ENCODE measurements around the gene UBE2QL1.

Gene UBE2QL1

GRCh38 chr5:6490246-6490645 is 41.6 kb downstream of the UBE2QL1 start:
- H3K36me3 ChIP-seq (ENCODE audit: control insufficient read depth in 2 of 2, insufficient read depth in 2 of 2, low read length in 2 of 2), result peaks cover 8 to 9% of the 10 kb centered on the region in 2 donors
- no peak overlapping the region for H3K4me3 ChIP-seq (ENCODE audit: low read length in 2 of 2)
- H3K9me3 ChIP-seq (ENCODE audit: control insufficient read depth in 2 of 2, low read length in 2 of 2), result no peaks in the 10 kb centered on the region
- no peaks in the 10 kb centered on the region for H3K4me1 ChIP-seq (ENCODE audit: control insufficient read depth, insufficient read depth, low read length)
- no peak overlapping the region for H3K9ac ChIP-seq (ENCODE audit: low read length in 2 of 2)
- H3K27me3 ChIP-seq (ENCODE audit: control insufficient read depth in 1 of 2, insufficient read depth in 2 of 2, low read length in 2 of 2), result no peaks in the 10 kb centered on the region
- H3K27ac ChIP-seq (ENCODE audit: low read length), result no peak overlapping the region

DNA sequence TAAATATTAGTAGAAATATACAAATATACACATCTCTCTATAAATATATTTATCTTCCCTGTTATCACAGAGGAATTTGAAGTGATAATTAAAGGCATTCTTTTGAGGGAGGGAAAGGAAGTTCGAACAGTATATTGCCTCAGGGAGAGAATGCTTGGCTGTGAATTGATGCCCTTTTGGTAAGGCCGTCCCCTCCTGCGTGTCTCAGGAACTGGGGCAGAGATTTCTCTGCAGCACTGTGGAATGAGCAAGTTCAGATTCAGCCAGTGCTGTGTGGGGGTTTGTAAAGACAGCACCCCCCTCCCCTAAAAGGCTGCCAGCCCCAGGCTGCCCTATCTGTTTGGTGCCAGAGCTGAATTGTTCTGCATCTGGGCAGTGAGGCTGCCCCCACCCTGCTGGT is 42.0 kb downstream of the UBE2QL1 start:
- Histone ChIP-seq H3K9ac (ENCODE audit: low read length in 2 of 2) (no peak overlapping the region), H3K36me3 (ENCODE audit: control insufficient read depth in 2 of 2, insufficient read depth in 2 of 2, low read length in 2 of 2) (peaks cover 8 to 9% of the 10 kb centered on the region in 2 donors), H3K4me3 (ENCODE audit: low read length in 2 of 2) (no peak overlapping the region), H3K27me3 (ENCODE audit: control insufficient read depth in 1 of 2, insufficient read depth in 2 of 2, low read length in 2 of 2) (no peaks in the 10 kb centered on the region), H3K9me3 (ENCODE audit: control insufficient read depth in 2 of 2, low read length in 2 of 2) (no peaks in the 10 kb centered on the region), H3K4me1 (ENCODE audit: control insufficient read depth, insufficient read depth, low read length) (no peaks in the 10 kb centered on the region), H3K27ac (ENCODE audit: low read length) (no peak overlapping the region)

- Histone ChIP-seq H3K36me3 (ENCODE audit: control insufficient read depth in 2 of 2, insufficient read depth in 2 of 2, low read length in 2 of 2) (peaks cover 8 to 9% of the 10 kb centered on the region in 2 donors), H3K4me3 (ENCODE audit: low read length in 2 of 2) (no peak overlapping the region), H3K27me3 (ENCODE audit: control insufficient read depth in 1 of 2, insufficient read depth in 2 of 2, low read length in 2 of 2) (no peaks in the 10 kb centered on the region), H3K9ac (ENCODE audit: low read length in 2 of 2) (no peak overlapping the region), H3K4me1 (ENCODE audit: control insufficient read depth, insufficient read depth, low read length) (no peaks in the 10 kb centered on the region), H3K9me3 (ENCODE audit: control insufficient read depth in 2 of 2, low read length in 2 of 2) (no peaks in the 10 kb centered on the region), H3K27ac (ENCODE audit: low read length) (no peak overlapping the region)
Observed at GRCh38 chr5:6491196-6491918, 42.7 kb downstream of the UBE2QL1 start.

DNA sequence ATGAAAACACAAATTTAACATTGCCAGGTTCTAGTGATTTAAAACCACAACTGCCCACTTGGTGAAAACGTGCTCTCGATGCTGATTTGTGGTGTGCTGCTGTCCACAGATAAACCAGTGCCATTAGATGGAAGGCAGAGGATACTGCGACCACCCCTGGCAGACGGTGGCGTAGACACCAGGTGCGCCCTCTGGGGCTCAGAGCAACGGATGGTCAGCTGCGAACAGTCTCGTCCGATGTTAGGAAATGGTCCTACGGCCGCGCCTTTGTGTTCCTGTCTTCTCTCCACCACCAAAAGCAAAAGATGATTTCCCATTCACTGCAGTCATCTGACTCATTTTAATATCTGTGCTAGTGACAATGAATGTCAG is 43.2 kb downstream of the UBE2QL1 start:
- Histone ChIP-seq H3K9me3 (ENCODE audit: control insufficient read depth in 2 of 2, low read length in 2 of 2) (no peaks in the 10 kb centered on the region), H3K9ac (ENCODE audit: low read length in 2 of 2) (no peak overlapping the region), H3K27me3 (ENCODE audit: control insufficient read depth in 1 of 2, insufficient read depth in 2 of 2, low read length in 2 of 2) (no peaks in the 10 kb centered on the region), H3K4me1 (ENCODE audit: control insufficient read depth, insufficient read depth, low read length) (no peaks in the 10 kb centered on the region), H3K4me3 (ENCODE audit: low read length in 2 of 2) (no peak overlapping the region), H3K27ac (ENCODE audit: low read length) (no peak overlapping the region), H3K36me3 (ENCODE audit: control insufficient read depth in 2 of 2, insufficient read depth in 2 of 2, low read length in 2 of 2) (peaks cover 8 to 9% of the 10 kb centered on the region in 2 donors)

DNA sequence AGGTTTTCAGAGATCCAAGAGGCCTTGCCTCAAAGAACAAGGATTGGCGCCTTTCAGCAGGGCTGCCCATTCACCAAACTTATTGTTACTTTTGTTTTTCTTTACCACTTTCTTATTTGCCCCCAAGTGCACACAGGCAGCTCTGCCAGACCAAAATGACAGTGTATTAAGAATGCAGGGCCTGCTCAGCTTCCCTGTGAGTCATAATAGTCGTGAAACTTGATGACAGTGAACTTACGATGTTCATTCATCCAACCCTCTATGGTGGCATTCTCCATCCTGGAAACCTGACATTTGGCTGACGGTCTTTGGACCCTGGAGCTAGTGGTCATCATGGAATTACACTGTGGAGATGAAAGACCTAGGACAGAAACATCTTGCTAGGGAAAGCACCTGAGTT is 44.3 kb downstream of the UBE2QL1 start:
- Histone ChIP-seq H3K9ac (ENCODE audit: low read length in 2 of 2) (no peak overlapping the region), H3K27me3 (ENCODE audit: control insufficient read depth in 1 of 2, insufficient read depth in 2 of 2, low read length in 2 of 2) (no peaks in the 10 kb centered on the region), H3K4me3 (ENCODE audit: low read length in 2 of 2) (no peak overlapping the region)

GRCh38 chr5:6493681-6494454 is 45.2 kb downstream of the UBE2QL1 start:
- H3K27me3 ChIP-seq (ENCODE audit: control insufficient read depth in 1 of 2, insufficient read depth in 2 of 2, low read length in 2 of 2), result no peaks in the 10 kb centered on the region
- peaks cover 8 to 9% of the 10 kb centered on the region in 2 donors for H3K36me3 ChIP-seq (ENCODE audit: control insufficient read depth in 2 of 2, insufficient read depth in 2 of 2, low read length in 2 of 2)
- H3K4me3 ChIP-seq (ENCODE audit: low read length in 2 of 2), result no peak overlapping the region
- no peaks in the 10 kb centered on the region for H3K4me1 ChIP-seq (ENCODE audit: control insufficient read depth, insufficient read depth, low read length)
- no peaks in the 10 kb centered on the region for H3K9me3 ChIP-seq (ENCODE audit: control insufficient read depth in 2 of 2, low read length in 2 of 2)
- no peak overlapping the region for H3K27ac ChIP-seq (ENCODE audit: low read length)
- H3K9ac ChIP-seq (ENCODE audit: low read length in 2 of 2), result no peak overlapping the region

More for the DNA sequence above, 44.3 kb downstream of the UBE2QL1 start:
- peaks cover 8 to 9% of the 10 kb centered on the region in 2 donors for H3K36me3 ChIP-seq (ENCODE audit: control insufficient read depth in 2 of 2, insufficient read depth in 2 of 2, low read length in 2 of 2)
- no peak overlapping the region for H3K27ac ChIP-seq (ENCODE audit: low read length)
- H3K4me1 ChIP-seq (ENCODE audit: control insufficient read depth, insufficient read depth, low read length), result no peaks in the 10 kb centered on the region
- no peaks in the 10 kb centered on the region for H3K9me3 ChIP-seq (ENCODE audit: control insufficient read depth in 2 of 2, low read length in 2 of 2)

GRCh38 chr5:6494939-6495338 is 46.3 kb downstream of the UBE2QL1 start:
- Histone ChIP-seq H3K27me3 (ENCODE audit: control insufficient read depth in 1 of 2, insufficient read depth in 2 of 2, low read length in 2 of 2) (no peaks in the 10 kb centered on the region), H3K4me1 (ENCODE audit: control insufficient read depth, insufficient read depth, low read length) (no peaks in the 10 kb centered on the region), H3K9me3 (ENCODE audit: control insufficient read depth in 2 of 2, low read length in 2 of 2) (no peaks in the 10 kb centered on the region), H3K36me3 (ENCODE audit: control insufficient read depth in 2 of 2, insufficient read depth in 2 of 2, low read length in 2 of 2) (peaks cover 8 to 9% of the 10 kb centered on the region in 2 donors), H3K4me3 (ENCODE audit: low read length in 2 of 2) (no peak overlapping the region), H3K9ac (ENCODE audit: low read length in 2 of 2) (no peak overlapping the region), H3K27ac (ENCODE audit: low read length) (no peak overlapping the region)

DNA sequence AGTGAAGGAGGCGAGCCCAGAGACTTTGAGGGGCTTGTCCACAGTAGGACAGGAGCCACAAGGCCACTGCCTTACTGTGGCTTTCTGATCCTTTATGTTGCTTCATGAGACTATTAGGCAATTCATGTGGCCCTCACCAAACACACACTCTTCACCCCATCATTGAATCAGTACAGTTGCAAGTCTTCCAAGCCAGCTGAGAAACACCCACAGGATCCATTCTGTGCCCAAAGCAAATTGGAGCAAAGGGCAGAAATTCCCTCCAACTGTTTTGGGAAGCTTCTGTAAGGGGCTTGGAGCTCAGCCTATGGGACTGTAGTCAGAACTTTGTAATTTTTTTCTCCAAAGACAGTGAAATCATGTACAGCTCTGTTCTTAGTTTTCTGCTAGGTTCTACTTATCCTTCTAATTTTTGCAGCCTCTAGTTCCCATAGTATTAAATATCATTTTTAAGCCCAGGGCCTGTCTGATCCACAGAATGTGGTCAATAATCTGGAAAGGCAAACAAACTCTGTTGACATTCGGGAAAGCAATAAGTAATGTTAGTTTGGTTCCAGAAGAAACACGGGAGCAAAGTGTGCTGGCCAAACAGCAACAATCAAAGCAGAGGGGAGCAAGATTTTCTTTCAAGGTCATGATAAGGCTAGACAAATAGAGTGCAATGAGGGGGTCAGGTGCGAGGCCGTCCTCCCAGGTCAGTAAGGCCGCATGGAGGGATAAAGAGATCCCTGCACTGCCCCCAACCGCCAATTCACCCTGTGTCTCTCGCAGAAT is 47.0 kb downstream of the UBE2QL1 start:
- H3K27ac ChIP-seq (ENCODE audit: low read length), result no peak overlapping the region
- no peaks in the 10 kb centered on the region for H3K9me3 ChIP-seq (ENCODE audit: control insufficient read depth in 2 of 2, low read length in 2 of 2)
- H3K4me3 ChIP-seq (ENCODE audit: low read length in 2 of 2), result no peak overlapping the region
- no peaks in the 10 kb centered on the region for H3K4me1 ChIP-seq (ENCODE audit: control insufficient read depth, insufficient read depth, low read length)
- no peak overlapping the region for H3K9ac ChIP-seq (ENCODE audit: low read length in 2 of 2)
- H3K36me3 ChIP-seq (ENCODE audit: control insufficient read depth in 2 of 2, insufficient read depth in 2 of 2, low read length in 2 of 2), result peaks cover 8 to 9% of the 10 kb centered on the region in 2 donors
- no peaks in the 10 kb centered on the region for H3K27me3 ChIP-seq (ENCODE audit: control insufficient read depth in 1 of 2, insufficient read depth in 2 of 2, low read length in 2 of 2)

DNA sequence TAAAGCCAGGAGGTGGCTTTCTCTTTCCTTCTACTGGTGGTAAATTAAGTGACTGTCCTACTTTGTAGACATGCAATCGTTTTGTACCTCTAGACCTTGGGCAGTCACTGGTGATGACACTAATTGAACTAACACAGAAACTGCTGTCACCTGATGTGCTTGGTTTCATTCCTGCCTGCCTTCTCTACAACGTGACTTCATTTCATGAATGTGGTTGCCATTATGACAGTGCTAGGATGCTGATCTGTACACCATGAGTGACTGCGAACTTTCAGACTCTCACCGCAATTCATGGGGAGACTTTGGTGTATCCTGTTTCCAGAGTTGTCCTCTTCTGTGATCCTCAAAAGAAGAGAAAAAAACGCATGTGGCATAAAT is 47.5 kb downstream of the UBE2QL1 start:
- peaks cover 8 to 9% of the 10 kb centered on the region in 2 donors for H3K36me3 ChIP-seq (ENCODE audit: control insufficient read depth in 2 of 2, insufficient read depth in 2 of 2, low read length in 2 of 2)
- no peak overlapping the region for H3K27ac ChIP-seq (ENCODE audit: low read length)
- H3K9ac ChIP-seq (ENCODE audit: low read length in 2 of 2), result no peak overlapping the region
- H3K27me3 ChIP-seq (ENCODE audit: control insufficient read depth in 1 of 2, insufficient read depth in 2 of 2, low read length in 2 of 2), result no peaks in the 10 kb centered on the region
- H3K9me3 ChIP-seq (ENCODE audit: control insufficient read depth in 2 of 2, low read length in 2 of 2), result no peaks in the 10 kb centered on the region
- no peak overlapping the region for H3K4me3 ChIP-seq (ENCODE audit: low read length in 2 of 2)
- H3K4me1 ChIP-seq (ENCODE audit: control insufficient read depth, insufficient read depth, low read length), result no peaks in the 10 kb centered on the region

DNA sequence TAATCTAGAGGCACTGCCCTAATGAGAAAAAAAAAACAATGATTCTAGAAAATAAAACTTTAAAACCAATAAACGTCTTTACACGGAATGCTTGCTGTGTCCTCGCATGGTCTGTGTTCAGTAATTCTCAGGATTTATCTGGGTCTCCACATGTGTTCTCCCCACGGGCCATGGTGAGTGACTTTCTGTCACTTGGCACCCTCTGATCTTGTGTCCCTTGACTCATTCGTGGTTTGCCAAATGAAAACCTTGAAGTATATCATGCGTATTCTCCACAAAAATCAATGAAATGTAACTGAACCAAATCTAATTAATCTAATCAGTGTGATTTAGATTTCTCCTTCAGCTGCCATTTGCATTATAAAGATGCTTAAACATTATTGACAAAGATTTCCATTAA is 48.0 kb downstream of the UBE2QL1 start:
- no peaks in the 10 kb centered on the region for H3K4me1 ChIP-seq (ENCODE audit: control insufficient read depth, insufficient read depth, low read length)
- H3K27ac ChIP-seq (ENCODE audit: low read length), result no peak overlapping the region
- no peaks in the 10 kb centered on the region for H3K27me3 ChIP-seq (ENCODE audit: control insufficient read depth in 1 of 2, insufficient read depth in 2 of 2, low read length in 2 of 2)
- H3K9ac ChIP-seq (ENCODE audit: low read length in 2 of 2), result no peak overlapping the region
- peaks cover 5 to 7% of the 10 kb centered on the region in 2 donors for H3K36me3 ChIP-seq (ENCODE audit: control insufficient read depth in 2 of 2, insufficient read depth in 2 of 2, low read length in 2 of 2)
- H3K4me3 ChIP-seq (ENCODE audit: low read length in 2 of 2), result no peak overlapping the region
- no peaks in the 10 kb centered on the region for H3K9me3 ChIP-seq (ENCODE audit: control insufficient read depth in 2 of 2, low read length in 2 of 2)

Measured in stomach smooth muscle (tissue), 2 donors.